ENCODE data around the gene TLCD4. TPM values are rescaled to one million over a fixed set of nuclear protein-coding genes. Genes with fewer than 3 reads are reported as not detected.

The TLCD4 gene
- total and polyA plus RNA-seq, 2 donors (not counting 1 experiment from before 2014, with no cell fraction given): 0.55 to 1.3 TPM

DNA sequence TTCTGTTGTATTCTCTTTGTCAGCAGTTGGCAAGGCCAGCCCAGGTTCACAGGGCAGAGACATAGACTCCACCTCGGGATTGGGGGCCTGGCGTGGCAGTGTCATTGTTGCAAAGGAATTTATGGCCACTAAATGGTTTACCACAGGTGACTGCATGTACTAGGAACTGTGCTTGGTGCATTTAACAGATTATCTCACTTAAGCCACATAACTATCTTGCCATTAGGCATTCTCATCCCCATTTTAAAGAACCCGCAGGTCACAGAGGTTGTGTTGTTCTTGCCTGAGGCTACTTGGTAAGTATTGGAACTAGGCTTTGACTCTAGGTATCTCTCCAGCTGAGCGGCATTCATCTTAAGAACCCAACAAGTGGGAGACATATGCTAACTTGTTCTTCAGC is 9.7 kb downstream of the TLCD4 start:
- H3K4me2 ChIP-seq (replicated peaks; ENCODE audit: low read depth, low read length, poor library complexity, severe bottlenecking): no peak overlapping the region
- no peak for ATAC-seq (ENCODE audit: low read depth)
- Mint-ChIP-seq H3K9me3 (ENCODE audit: insufficient read depth) (no peaks in the 10 kb centered on the region), H3K27me3 (peaks cover 24% of the 10 kb centered on the region), H3K4me1 (no peaks in the 10 kb centered on the region), H3K27ac (no peak overlapping the region), H3K4me3 (no peak overlapping the region)
- H3K4me3 ChIP-seq (ENCODE audit: control extremely low read depth in 1 of 5, extremely low read depth in 1 of 5, insufficient read depth in 1 of 5, low read depth in 2 of 5, low read length in 4 of 5): no peak overlapping the region
- no peaks in the 10 kb centered on the region for H3K9me3 ChIP-seq (ENCODE audit: control extremely low read depth in 1 of 3, control insufficient read depth in 2 of 3, insufficient read depth in 1 of 3, low read length in 2 of 3)
- no peak overlapping the region for H3K9ac ChIP-seq (ENCODE audit: low read length)
- ChIA-PET POLR2A (interaction anchor here (0.7 kb wide), 1 partner anchor 387 kb away, joined by 3 read pairs; no protein-coding TSS in a partner anchor), CTCF (interaction anchor here (0.9 to 1.7 kb wide), 2 partner anchors 11 to 107 kb away, joined by 3 to 5 read pairs; partner anchors contain the start of gene RWDD3)
- H3K36me3 ChIP-seq (replicated peaks in 1 of 2; ENCODE audit: control extremely low read depth in 1 of 2, control insufficient read depth in 1 of 2, extremely low read depth in 1 of 2, insufficient read depth in 2 of 2, low read length in 1 of 2): no peaks in the 10 kb centered on the region
- no peaks in the 10 kb centered on the region for H3K79me2 ChIP-seq (ENCODE audit: control insufficient read depth, insufficient read depth, low read length)
- intact Hi-C loops (cut with micrococcal nuclease): no loop called here
- H3K27me3 ChIP-seq (replicated peaks in 1 of 4; ENCODE audit: control extremely low read depth in 1 of 4, control insufficient read depth in 3 of 4, insufficient read depth in 4 of 4, low read length in 3 of 4): peaks cover 0 to 3% (median 2%) of the 10 kb centered on the region in 4 experiments
- H2AFZ ChIP-seq (ENCODE audit: insufficient read depth, low read depth, low read length, poor library complexity, severe bottlenecking): no peak overlapping the region
- no peak for TF ChIP-seq EZH2 (IDR thresholded peaks at IDR 0.05; ENCODE audit: borderline replicate concordance, insufficient read depth, low read depth, low read length, poor library complexity, severe bottlenecking)
- TF ChIP-seq, protein P1, sequence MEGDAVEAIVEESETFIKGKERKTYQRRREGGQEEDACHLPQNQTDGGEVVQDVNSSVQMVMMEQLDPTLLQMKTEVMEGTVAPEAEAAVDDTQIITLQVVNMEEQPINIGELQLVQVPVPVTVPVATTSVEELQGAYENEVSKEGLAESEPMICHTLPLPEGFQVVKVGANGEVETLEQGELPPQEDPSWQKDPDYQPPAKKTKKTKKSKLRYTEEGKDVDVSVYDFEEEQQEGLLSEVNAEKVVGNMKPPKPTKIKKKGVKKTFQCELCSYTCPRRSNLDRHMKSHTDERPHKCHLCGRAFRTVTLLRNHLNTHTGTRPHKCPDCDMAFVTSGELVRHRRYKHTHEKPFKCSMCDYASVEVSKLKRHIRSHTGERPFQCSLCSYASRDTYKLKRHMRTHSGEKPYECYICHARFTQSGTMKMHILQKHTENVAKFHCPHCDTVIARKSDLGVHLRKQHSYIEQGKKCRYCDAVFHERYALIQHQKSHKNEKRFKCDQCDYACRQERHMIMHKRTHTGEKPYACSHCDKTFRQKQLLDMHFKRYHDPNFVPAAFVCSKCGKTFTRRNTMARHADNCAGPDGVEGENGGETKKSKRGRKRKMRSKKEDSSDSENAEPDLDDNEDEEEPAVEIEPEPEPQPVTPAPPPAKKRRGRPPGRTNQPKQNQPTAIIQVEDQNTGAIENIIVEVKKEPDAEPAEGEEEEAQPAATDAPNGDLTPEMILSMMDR (IDR thresholded peaks at IDR 0.05): no peak
- no peak for DNase-seq
- H4K20me1 ChIP-seq (ENCODE audit: control insufficient read depth, insufficient read depth, low read length, poor library complexity, severe bottlenecking): no peaks in the 10 kb centered on the region
- no peaks in the 10 kb centered on the region for H3K4me1 ChIP-seq (ENCODE audit: control insufficient read depth in 2 of 2, insufficient read depth in 2 of 2, low read length in 2 of 2)
- no peak overlapping the region for H3K27ac ChIP-seq (ENCODE audit: low read length in 2 of 2)
- 100% methylated on average over 1 of the region's 4 CpGs for WGBS (ENCODE audit: insufficient coverage)

DNA sequence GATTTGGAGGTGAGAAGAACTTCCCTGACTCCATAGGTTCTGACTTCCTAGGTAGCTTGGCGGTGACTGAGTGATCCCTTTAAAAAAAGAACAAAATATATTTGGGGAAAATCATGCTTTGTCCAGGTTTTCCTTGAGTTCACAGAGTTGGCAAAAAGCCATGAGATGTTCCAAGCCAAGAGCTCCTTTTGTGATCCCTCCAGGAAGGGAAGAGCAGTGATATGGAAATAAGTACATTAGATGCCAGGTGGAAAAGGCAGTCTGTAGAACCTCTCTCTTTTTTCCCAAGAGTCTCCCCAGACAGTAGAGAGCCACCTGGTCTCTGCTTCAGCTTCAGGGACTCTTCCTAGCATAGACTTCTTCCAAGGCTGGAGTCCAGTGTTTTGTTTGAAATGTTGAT is 10.2 kb downstream of the TLCD4 start:
- TF ChIP-seq, protein P1 (IDR thresholded peaks at IDR 0.05): no peak
- TF ChIP-seq EZH2 (IDR thresholded peaks at IDR 0.05; ENCODE audit: borderline replicate concordance, insufficient read depth, low read depth, low read length, poor library complexity, severe bottlenecking): no peak
- no peak overlapping the region for H3K4me2 ChIP-seq (replicated peaks; ENCODE audit: low read depth, low read length, poor library complexity, severe bottlenecking)
- no peak overlapping the region for H3K27ac ChIP-seq (ENCODE audit: low read length in 2 of 2)
- H3K27me3 ChIP-seq (replicated peaks in 1 of 4; ENCODE audit: control extremely low read depth in 1 of 4, control insufficient read depth in 3 of 4, insufficient read depth in 4 of 4, low read length in 3 of 4): peaks cover 0 to 3% (median 2%) of the 10 kb centered on the region in 4 experiments
- H3K79me2 ChIP-seq (ENCODE audit: control insufficient read depth, insufficient read depth, low read length): no peaks in the 10 kb centered on the region
- H3K9me3 ChIP-seq (ENCODE audit: control extremely low read depth in 1 of 3, control insufficient read depth in 2 of 3, insufficient read depth in 1 of 3, low read length in 2 of 3): no peaks in the 10 kb centered on the region
- H3K27ac Mint-ChIP-seq: no peak overlapping the region
- no peaks in the 10 kb centered on the region for H3K4me1 Mint-ChIP-seq
- CTCF ChIA-PET: interaction anchor here (0.9 to 1.7 kb wide), 2 partner anchors 12 to 106 kb away, joined by 3 to 5 read pairs; partner anchors contain the start of gene RWDD3
- no peak overlapping the region for H3K9ac ChIP-seq (ENCODE audit: low read length)
- DNase-seq (no peak), ATAC-seq (ENCODE audit: low read depth) (no peak)
- no peaks in the 10 kb centered on the region for H4K20me1 ChIP-seq (ENCODE audit: control insufficient read depth, insufficient read depth, low read length, poor library complexity, severe bottlenecking)
- peaks cover 22% of the 10 kb centered on the region for H3K27me3 Mint-ChIP-seq
- H3K4me1 ChIP-seq (ENCODE audit: control insufficient read depth in 2 of 2, insufficient read depth in 2 of 2, low read length in 2 of 2): no peaks in the 10 kb centered on the region
- no peaks in the 10 kb centered on the region for H3K36me3 ChIP-seq (replicated peaks in 1 of 2; ENCODE audit: control extremely low read depth in 1 of 2, control insufficient read depth in 1 of 2, extremely low read depth in 1 of 2, insufficient read depth in 2 of 2, low read length in 1 of 2)
- H2AFZ ChIP-seq (ENCODE audit: insufficient read depth, low read depth, low read length, poor library complexity, severe bottlenecking): no peak overlapping the region
- H3K4me3 Mint-ChIP-seq: no peak overlapping the region
- WGBS (ENCODE audit: insufficient coverage): 100% methylated on average over 1 of the region's 1 CpG
- POLR2A ChIA-PET: no interaction called here
- no peaks in the 10 kb centered on the region for H3K9me3 Mint-ChIP-seq (ENCODE audit: insufficient read depth)
- no peak overlapping the region for H3K4me3 ChIP-seq (ENCODE audit: control extremely low read depth in 1 of 5, extremely low read depth in 1 of 5, insufficient read depth in 1 of 5, low read depth in 2 of 5, low read length in 4 of 5)
- intact Hi-C loops (cut with micrococcal nuclease): no loop called here
